Bronchial epithelial cell (primary cell): ENCODE data around the gene AP3B1. TPM values are rescaled to one million over a fixed set of nuclear protein-coding genes. Genes with fewer than 3 reads are reported as not detected.
A peak's percentile ranks its signal among the peaks of the same experiment; 100 is the strongest.

ENCODE experiments used
- DNase-seq: peaks from one replicate; pipeline ENCODE4 v3.0.0-alpha.2; 2010; ENCODE audit warnings: low read depth
- FAIRE-seq: peaks from 2 replicates; lab custom pipeline; 2011; peaks lifted over from hg19 to GRCh38; lab: Jason Lieb, UNC
- H3K27me3 ChIP-seq: 2 replicates; pipeline ENCODE4 v1.5.1; 2011; ENCODE audit warnings: low read length; ENCODE audit not compliant: control insufficient read depth, insufficient read depth
- H3K36me3 ChIP-seq: 2 replicates; pipeline ENCODE4 v1.5.1; 2011; ENCODE audit warnings: low read length; ENCODE audit not compliant: control insufficient read depth, insufficient read depth
- H3K4me3 ChIP-seq: 2 replicates; pipeline ENCODE4 v1.5.1; 2011; ENCODE audit warnings: mild to moderate bottlenecking, low read depth, low read length, control low read depth
- CTCF ChIP-seq: IDR thresholded peaks from 2 replicates; pipeline ENCODE4 v1.5.1; 2011; ENCODE audit warnings: mild to moderate bottlenecking, moderate library complexity, low read length, control low read depth, inconsistent platforms; ENCODE audit not compliant: insufficient read depth, severe bottlenecking
- total RNA-seq: library from RNA; depleted of rRNA; stranded (reverse); fragments of >200 nt; gene quantifications from 2 replicates; pipeline ENCODE4 v1.2.1, GENCODE V29; 2014

Gene AP3B1
- total RNA-seq, 1 donor from 2014 or later = 27.4 TPM

GRCh38 chr5:78287169-78287568 is 7.3 kb downstream of the AP3B1 start:
- no peak for DNase-seq
- Histone ChIP-seq H3K27me3 (no peaks in the 10 kb centered on the region), H3K36me3 (no peaks in the 10 kb centered on the region), H3K4me3 (no peak overlapping the region)
- FAIRE-seq = no peak
- no peak for TF ChIP-seq CTCF

- TF ChIP-seq CTCF = no peak
- no peaks in the 10 kb centered on the region for H3K36me3 ChIP-seq
- no peak overlapping the region for H3K4me3 ChIP-seq
- DNase-seq (peak; percentile 34), FAIRE-seq (no peak)
- no peaks in the 10 kb centered on the region for H3K27me3 ChIP-seq
Measured at GRCh38 chr5:78286290-78286689, 8.2 kb downstream of the AP3B1 start.

DNA sequence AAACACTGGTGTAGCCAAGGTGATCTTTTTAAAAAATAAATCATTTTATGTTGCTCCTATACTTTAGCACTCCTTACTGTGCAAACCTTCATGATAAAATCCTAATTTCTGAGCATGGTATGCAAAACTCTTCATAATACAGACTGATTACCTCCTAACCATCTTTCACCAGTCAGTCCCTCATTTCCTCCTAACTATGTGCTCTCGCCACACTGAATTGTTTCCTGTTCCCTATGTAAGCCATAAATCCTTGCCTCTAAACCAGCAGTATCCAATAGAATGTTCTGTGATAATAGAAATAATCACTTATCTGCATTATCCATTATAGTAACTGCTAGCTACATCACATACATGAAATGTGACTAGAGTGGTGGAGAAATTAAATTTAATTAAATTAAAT is 10.7 kb downstream of the AP3B1 start:
- no peaks in the 10 kb centered on the region for H3K27me3 ChIP-seq
- DNase-seq = no peak
- no peak for TF ChIP-seq CTCF
- no peaks in the 10 kb centered on the region for H3K36me3 ChIP-seq
- no peak overlapping the region for H3K4me3 ChIP-seq
- FAIRE-seq = no peak

GRCh38 chr5:78283105-78283504 is 11.4 kb downstream of the AP3B1 start:
- FAIRE-seq (no peak), DNase-seq (no peak)
- H3K4me3 ChIP-seq = no peak overlapping the region
- TF ChIP-seq CTCF = no peak
- no peaks in the 10 kb centered on the region for H3K36me3 ChIP-seq
- no peaks in the 10 kb centered on the region for H3K27me3 ChIP-seq

GRCh38 chr5:78280261-78280660 is 14.2 kb downstream of the AP3B1 start:
- DNase-seq = no peak
- FAIRE-seq = no peak

More at GRCh38 chr5:78280261-78280660, 14.2 kb downstream of the AP3B1 start:
- TF ChIP-seq CTCF = no peak
- Histone ChIP-seq H3K27me3 (no peaks in the 10 kb centered on the region), H3K4me3 (no peak overlapping the region), H3K36me3 (no peaks in the 10 kb centered on the region)
